Activated CD8-positive, alpha-beta memory T cell treated with anti-CD3 and anti-CD28 coated beads, Interleukin-2, amount 50 U/mL, for 1 hour (primary cell): ENCODE results near the gene NSMCE1.
"Not testable (repeated sequence)": the region's sequence is repeated elsewhere in the genome, so short reads cannot be mapped to it uniquely, and the experiment has no call there.

Source experiments
- DNase-seq: peaks from one replicate; pipeline ENCODE4 v3.0.0-alpha.2; 2020; ENCODE audit errors: extremely low read depth

Gene NSMCE1

DNA sequence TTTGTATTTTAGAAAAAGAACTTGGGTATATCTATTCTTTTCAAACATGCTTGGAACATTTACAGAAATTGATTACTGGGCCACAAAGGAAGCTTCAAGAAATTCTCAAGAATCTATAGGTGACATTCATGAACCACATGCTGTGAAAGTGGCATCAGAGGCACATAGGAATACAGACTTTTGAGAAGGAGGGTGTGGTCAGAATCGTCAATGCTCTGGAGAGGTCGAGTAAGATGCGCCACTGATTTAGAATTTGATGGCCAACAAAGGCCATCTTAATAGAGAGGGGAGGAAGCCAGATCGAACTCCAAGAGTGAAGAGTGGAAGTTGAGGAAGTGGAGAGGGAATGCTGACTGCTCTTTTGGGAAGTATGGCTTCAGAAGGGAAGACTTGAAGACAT lies 3.5 kb upstream of the NSMCE1 start:
- DNase-seq = no peak

DNA sequence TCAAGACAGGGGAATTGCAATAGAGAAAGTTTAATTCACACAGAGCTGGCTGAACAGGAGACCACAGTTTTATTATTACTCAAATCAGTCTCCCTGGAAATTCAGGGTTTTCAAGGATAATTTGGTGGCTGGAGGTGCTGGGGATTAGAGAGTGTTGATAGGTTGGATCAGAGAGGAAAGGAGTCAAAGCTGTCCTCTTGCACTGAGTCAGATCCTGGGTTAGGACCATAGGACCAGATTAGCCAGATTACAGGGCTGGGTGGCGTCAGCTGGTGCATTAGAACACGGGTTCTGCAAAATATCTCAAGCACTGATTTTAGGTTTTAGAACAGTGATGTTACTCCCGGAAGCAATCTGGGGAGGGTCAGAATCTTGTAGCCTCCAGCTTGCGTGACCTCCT lies 1.8 kb upstream of the NSMCE1 start:
- no peak for DNase-seq

DNA sequence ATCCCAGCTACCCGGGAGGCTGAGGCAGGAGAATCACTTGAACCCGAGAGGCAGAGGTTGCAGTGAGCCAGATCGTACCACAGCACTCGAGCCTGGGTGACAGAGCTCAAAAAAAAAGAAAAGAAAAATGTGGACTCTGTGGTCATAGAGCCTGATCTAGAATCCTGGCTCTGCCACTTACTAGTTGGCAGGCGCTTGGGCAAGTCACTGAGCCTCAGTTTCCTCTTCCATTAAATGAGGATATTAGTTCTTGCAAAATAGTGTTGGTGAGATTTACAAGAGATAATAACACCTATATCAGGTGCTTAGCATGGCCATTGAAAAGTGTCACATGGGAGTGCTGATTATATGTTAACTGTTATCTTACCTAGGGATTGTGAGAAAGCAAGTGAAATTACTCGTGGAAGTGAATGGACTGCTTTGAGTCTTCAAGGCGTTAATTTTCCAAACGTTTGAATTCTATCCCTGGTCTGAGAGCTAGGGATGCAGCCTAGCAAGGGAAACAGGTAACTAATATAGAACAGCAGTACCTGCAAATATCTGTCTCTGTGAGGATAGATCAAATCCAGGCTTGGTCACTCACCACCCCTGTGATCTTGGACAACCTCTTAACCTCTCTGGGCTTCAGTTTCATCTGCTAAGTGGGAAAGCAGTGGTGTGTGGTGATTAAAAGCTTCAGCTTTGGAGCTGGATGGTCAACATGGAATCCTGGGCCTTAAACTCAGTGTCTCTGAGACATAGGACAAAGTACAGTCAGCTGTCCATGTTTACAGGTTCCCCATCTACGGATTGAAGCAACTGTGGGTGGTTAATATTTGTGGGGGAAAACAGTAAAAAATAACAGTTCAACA lies 953 bp upstream of the NSMCE1 start:
- no peak for DNase-seq

DNA sequence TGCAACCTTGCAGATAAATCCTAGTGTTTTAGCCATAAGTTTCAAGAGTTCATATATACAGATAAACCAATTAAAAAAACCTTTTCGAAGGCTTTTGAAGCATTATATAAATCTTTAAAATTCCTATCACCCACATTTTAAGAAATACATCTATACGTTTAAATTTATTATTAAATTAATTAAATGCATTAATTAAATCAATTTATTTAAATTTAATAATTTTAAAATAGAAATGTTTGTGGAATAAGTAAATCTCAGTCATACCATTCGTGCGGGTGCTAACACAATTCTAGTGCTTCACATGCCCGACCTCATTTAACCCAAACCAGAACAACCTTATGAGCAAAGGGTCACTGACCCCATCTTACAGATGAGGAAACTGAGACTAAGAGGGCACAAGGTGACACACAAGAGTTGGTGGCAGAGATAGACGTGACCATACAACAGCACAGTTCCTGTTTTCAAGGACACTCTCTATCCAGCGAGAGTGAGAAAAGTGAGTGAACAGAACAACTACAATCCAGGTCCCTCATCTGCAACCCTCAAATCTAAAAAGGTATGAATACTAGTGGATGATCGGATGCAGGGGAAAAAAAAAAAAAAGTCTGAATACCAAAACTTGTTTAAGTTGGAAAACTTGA lies 1.4 kb downstream of the NSMCE1 start:
- no peak for DNase-seq

DNA sequence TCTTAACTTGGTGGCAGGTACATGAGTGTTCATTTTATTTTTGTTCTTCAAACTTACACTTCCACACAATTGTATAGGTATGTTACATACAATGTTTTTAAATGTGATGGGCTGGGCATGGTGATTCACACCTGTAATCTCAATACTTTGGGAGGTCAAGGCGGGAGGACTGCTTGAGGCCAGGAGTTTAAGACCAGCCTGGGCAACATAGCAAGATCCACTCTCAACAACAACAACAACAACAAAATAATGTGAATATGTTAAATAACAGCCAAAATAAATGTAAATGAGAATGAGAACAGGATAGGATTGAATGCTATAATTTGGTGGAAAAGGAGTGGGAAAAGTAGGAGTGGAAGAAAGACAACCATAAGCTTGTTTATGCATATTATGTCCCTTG lies 2.6 kb downstream of the NSMCE1 start:
- DNase-seq = no peak

DNA sequence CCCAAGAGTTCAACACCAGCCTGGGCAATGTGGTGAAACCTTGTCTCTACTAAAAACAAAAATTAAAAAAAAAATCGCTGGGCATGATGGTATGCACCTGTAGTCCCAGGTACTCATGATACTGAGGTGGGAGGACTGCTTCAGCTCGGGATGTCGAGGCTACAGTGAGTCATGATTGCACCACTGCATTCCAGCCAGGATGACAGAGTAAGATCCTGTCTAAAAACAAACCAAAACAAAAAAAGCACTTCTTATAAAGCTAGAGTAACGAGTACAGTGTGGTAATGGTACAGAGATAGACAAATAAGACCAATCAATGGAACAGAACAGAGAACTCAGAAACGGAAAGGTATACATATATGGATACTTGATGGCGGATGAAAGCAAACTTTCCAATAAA lies 4.4 kb downstream of the NSMCE1 start:
- no peak for DNase-seq

DNA sequence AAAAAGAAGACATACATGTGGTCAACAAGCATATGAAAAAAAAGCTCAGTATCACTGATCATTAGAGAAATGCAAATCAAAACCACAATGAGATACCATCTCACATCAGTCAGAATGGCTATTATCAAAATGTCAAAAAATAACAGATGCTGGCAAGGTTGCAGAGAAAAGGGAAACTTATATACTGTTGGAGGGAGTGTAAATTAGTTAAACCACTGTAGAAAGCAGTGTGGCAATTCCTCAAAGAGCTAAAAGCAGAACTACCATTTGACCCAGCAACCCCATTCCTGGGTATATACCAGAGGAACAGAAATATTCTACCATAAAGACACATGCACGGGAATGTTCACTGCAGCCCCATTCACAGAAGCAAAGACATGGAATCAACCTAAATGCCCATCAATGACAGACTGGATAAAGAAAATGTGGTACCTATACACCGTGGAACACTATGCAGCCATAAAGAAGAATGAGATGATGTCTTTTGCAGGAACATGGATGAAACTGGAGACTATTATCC lies 5.6 kb downstream of the NSMCE1 start:
- DNase-seq = not testable (repeated sequence)

DNA sequence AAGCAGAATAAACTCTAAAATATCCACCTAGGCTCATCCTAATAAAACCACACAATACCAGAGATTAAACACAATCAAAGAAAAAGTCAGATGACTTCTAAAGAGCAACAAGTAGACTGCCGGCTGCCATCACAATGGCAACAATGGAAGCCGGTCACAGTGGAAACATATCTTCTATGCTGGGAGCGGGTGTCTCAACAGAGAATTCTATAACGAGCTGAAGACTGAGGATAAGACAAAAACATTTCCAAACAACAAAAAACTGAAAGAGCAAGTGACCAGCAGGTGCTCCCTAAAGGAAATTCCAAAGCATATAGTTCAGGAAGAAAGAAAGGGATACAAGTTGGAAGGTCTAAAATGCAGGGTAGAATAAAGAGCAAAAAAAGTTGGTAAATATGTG lies 8.9 kb downstream of the NSMCE1 start:
- DNase-seq = no peak

DNA sequence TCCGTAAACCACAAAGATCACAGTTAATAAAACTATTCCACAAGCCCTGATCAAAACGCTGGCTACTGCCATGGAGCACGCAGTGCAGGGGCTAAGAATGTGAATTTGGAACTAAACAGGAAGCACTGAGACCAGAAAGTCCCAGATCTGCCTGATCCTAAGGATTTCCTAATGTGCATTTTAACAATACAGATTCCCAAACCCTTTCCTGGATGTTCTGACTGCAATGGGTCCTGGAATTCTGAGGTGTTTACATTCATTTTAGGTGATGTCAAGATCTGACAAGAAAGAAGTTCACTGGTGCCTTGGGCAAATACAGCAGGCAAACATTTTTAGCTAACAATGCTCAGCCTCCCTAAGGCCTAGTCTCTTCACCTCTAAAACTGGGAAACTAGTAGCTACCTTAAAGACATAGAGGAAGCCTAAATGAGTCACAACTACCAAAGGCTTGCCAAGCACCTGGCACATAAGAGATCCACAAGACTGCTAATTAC lies 10.3 kb downstream of the NSMCE1 start:
- no peak for DNase-seq

DNA sequence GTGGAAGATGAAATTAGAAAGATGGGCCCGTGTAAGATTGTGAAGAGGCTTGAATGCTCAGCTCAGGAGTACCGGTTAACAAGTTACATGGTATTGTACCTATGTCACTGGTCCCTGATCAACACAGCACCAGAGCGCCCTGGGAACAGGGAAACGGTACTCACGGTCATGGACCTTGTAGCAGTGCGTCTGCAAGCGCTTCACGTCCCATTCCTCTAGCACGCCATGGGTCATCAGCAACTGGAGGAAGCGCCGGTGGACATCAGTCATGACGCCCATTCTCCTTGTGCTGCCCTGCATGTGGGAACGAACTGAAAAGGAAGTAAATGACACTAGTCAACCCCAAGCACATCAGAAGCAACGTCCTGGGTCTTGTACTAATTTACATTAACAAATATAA lies 11.3 kb downstream of the NSMCE1 start:
- DNase-seq = no peak

DNA sequence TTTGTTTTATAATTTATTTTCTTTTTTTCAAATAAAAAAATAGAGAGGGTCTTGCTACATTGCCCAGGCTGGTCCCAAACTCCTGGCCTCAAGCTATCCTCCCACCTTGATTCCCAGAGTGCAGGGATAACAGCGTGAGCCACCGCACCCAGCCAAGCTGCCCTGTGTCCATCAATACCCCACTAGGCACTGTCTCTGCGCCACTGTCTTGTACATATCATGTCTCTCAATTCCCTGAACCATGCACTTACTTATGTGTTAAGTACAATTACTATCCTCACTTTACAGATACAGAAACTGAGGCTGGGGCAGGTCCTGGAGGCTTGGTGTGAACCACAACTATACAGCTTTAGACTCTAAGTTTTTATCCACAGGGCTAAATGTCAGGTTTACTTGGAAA lies 11.7 kb downstream of the NSMCE1 start:
- no peak for DNase-seq

DNA sequence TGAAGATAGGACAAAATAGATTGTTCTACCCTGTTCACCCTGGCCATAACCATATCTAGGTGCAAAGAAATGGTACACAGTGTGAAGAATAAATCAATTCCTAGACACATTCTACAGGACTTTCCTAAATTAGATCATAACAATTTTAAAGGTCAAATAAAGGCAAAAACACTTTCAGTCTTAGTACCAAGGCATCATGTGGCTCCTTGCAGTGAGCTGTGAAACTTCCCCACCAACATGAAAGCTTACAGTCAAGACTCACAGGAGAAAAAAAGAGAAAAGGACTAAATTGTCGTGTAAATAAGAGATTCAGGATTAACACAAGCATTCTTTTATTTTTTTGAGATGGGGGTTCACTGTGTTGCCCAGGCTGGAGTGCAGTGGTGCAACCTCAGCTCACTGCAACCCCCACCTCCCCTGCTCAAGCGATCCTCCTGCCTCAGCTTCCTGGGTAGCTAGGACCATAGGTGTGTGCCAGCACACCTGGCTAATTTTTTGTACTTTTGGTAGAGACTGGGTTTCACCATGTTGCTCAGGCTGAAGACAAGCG lies 14.2 kb downstream of the NSMCE1 start:
- DNase-seq = no peak

DNA sequence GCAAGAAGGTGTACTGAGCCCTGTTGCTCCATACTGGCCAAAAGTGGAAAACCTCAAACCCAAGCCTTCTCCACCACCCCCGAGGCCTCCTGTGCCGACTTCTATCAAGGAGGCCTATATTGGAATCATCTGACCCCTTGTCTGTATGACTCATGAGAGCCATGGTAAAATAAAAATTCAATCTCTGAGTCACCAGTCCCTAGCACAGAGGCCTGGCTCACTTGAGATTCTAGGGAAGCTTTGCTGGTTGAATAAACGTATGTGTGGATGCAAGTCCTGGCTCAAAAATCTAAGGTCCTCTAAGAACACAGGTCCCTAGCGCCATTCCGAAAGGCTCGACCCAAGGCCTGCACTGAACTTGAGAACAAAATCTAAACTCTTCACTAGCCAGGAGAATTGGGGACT lies 15.0 kb downstream of the NSMCE1 start:
- DNase-seq = no peak

DNA sequence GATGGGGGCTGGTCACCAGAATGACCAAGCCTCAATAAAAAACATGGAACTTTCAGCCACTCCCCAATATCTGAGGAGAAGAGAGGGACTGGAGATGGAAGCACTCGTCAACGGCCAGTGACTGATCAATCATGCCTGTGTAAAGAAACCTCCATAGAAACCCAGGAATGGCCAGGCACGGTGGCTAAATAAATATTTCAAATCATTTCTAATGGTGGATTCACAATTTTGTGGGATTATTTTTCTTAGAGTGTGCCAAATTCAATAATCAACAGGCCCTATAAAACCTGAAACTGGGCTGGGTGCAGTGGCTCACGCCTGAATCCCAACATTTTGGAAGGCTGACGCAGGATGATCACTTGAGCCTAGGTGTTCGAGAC lies 16.4 kb downstream of the NSMCE1 start:
- DNase-seq = no peak

DNA sequence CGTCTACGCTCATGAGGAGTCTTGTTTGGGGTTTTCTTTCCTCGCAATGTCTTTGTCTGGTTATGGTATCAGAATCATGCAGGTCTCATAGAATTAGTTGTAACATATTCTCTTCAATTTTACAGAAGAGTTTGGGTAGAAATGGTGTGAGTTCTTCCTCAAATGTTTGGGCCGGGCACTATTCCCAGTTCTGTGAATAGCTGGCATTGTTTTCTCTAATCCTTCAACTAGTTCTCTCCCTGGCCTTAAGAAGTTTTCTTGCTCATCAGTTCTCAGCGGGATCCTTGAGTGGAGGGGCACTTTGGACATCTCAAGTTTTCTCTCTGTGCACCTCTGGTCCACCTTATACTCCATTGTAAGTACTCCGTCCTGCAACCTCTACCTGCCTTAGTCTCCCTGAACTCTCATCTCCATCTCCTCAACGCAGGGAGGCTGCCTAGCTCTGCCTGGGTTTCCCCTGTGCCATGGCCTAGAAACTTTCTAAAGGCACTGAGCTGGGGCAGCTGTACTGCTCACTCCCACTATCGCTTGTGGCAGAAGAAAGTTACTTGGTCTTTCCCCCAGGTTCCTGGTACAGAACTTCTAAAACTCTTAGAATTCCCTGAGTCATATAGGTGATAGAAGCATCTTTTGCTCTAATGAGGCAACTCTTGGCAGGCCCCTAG lies 16.9 kb downstream of the NSMCE1 start:
- no peak for DNase-seq

DNA sequence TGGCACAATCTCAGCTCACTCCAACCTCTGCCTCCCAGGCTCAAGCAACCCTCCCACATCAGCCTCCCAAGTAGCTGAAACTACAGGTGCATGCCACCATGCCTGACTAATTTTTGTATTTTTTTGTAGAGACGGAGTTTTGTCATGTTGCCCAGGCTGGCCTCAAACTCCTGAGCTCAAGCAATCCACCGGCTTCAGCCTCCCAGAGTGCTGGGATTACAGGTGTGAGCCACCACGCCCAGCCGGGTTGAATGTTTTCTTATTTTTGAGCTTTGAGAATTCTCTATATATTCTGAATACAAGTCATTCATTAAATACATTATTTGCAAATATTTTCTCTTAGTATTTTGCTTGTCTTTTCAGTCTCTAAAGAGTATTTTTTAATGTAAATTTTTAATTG lies 19.7 kb downstream of the NSMCE1 start:
- not testable (repeated sequence) for DNase-seq

DNA sequence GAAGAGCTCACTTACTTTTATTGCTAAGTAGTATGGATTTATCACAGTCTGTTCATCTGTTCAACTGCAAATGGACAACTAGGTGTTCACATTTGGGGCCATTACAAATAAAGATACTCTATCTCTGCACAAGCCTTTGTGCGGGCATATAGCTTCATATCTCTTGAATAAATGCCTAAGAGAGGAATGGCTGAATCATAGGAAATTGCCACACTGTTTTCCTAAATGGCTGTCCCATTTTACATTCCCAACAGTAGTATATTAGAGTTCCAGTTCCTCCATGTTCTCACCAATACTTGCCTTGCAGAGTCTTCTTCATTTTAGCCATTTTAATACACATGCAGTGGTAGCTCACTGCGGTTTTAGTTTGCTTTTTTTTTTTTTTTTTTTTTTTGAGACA lies 20.5 kb downstream of the NSMCE1 start:
- DNase-seq = no peak

DNA sequence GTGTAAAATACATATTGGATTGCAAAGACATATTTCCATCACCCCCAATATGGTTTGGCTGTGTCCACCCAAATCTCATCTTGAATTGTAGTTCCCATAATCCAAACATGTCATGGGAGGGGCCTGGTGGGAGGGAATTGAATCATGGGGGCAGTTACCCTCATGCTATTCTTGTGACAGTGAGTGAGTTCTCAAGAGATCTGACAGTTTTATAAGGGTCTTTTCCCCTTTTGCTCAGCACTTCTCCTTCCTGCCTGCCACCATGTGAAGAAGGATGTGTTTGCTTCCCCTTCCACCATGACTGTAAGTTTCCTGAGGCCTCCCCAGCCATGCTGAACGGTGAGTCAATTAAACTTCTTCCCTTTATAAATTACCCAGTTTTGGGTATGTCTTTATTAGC lies 21.5 kb downstream of the NSMCE1 start:
- not testable (repeated sequence) for DNase-seq

DNA sequence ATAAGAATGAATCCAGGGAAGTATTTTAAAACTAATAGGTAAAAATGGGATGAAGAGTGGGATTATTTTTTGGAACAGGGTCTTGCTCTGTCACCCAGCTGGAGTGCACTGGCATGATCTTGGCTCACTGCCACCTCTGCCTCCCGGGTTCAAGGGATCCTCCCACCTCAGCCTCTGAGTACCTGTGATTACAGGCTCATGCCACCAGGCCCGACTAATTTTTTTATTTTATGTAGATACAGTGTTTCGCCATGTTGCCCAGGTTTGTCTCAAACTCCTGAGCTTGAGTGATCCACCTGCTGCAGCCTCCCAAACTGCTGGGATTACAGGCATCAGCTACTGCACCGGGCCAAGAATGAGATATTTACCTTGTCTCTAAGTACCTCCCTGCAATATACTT lies 22.1 kb downstream of the NSMCE1 start:
- DNase-seq = no peak

DNA sequence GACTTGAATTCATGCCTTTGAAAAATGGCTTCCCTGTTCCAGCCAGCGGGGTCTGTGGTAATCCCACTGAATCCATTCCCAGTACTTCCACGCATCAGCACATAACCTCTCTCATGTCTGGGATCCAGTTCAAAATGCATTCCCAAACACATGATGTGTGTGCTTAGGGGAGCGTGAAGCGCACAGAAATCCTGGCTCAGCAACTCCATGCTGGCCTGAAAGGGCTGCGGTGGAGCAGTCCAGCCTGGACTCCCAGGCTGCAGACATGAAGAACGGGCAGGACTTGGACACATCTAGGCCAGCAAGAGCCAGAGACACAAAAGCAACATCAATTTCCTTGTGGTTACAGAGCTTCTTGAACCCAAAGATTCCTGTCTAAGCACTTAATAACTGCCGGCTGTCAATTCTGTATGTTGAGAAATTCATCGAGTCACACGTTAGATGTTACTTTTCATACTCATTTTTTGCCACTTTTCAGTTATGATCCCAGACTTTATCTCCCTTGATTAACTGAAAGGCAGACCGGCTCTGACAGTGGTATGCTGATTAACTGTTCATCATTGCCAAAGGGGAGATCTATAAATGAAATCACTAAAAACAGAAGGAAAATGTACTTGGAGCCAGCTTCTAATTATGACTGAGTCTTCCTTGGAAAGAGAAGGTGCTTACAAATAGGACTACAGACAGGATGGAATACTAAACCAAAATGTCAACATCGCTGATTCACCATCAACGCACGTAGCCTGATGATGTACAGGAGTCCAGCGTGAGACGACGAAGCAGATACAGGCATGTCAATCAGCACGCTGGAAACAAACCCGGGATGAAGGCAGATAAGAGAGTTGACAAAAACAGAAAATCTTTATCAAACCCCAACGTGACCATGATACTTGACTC lies 23.0 kb downstream of the NSMCE1 start:
- no peak for DNase-seq

DNA sequence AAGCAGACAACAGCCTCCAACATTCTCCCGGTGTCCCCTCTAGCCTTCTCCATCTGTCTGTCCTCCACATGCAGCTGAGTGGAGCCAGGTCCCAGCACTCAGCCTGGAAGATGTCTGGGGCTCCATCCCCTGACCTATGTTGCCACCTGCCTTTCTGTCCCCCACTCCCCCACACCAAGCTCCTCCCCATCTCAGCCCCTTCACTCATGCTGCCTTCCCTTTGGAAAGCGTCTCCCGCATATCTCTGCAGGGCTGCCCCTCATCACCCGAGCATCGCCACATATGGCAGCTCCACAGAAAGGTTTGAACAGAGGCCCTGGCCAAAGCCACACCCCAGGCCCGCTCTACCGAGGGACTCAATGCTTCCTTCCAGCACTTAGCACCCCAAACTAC lies 24.2 kb downstream of the NSMCE1 start:
- no peak for DNase-seq
